HEK293 (cell line): ENCODE measurements around the gene DPM2.

Experiments
- CTCF ChIA-PET: fragments of 350-600 bp; formaldehyde crosslinking; extraction: SDS; loops from one replicate; lab custom pipeline; 2021; ENCODE audit warnings: antibody characterized with exemption; lab: Yijun Ruan, JAX
- POLR2A ChIA-PET: fragments of 300-600 bp; formaldehyde crosslinking; extraction: SDS; loops from one replicate; lab custom pipeline; 2020; ENCODE audit warnings: antibody characterized with exemption, inconsistent platforms; lab: Yijun Ruan, JAX
- H3K27ac ChIP-seq: fragments of 200-500 bp; sonication (Bioruptor generic); 2 replicates; pipeline ENCODE4 v1.5.1; 2014; ENCODE audit warnings: low read depth, low read length, control low read depth, inconsistent platforms; ENCODE audit errors: extremely low read depth
- H3K36me3 ChIP-seq, 2 experiments: fragments of 200-500 bp in 1 of 2; sonication (Bioruptor generic) in 1 of 2; 1 replicate in 1 of 2; 2 replicates in 1 of 2; pipeline ENCODE4 v1.5.1; 2014 to 2017; ENCODE audit warnings: inconsistent platforms in 2 of 2, low read length in 2 of 2; ENCODE audit not compliant: control insufficient read depth in 2 of 2, insufficient read depth in 1 of 2
- H3K4me1 ChIP-seq: fragments of 200-500 bp; sonication (Bioruptor generic); 2 replicates; pipeline ENCODE4 v1.5.1; 2014; ENCODE audit warnings: mild to moderate bottlenecking, low read length, inconsistent platforms; ENCODE audit not compliant: control insufficient read depth, insufficient read depth
- H3K4me3 ChIP-seq: 2 replicates; pipeline ENCODE4 v1.5.1; 2011; ENCODE audit warnings: low read depth, mild to moderate bottlenecking, control low read depth, low read length, moderate library complexity
- H3K9me3 ChIP-seq: fragments of 200-500 bp; sonication (Bioruptor generic); 2 replicates; pipeline ENCODE4 v1.5.1; 2014; ENCODE audit warnings: low read depth, low read length, inconsistent platforms; ENCODE audit not compliant: control insufficient read depth, insufficient read depth
- GLIS1 ChIP-seq: fragments of 450-650 bp; formaldehyde crosslinking; IDR thresholded peaks from 2 replicates; pipeline ENCODE4 v1.5.1; 2016; ENCODE audit warnings: missing biosample characterization, missing genetic modification characterization
- GLIS2 ChIP-seq: fragments of 450-650 bp; formaldehyde crosslinking; IDR thresholded peaks from 2 replicates; pipeline ENCODE4 v1.5.1; 2016; ENCODE audit warnings: missing biosample characterization, missing genetic modification characterization
- MEIS1 ChIP-seq: sonication (generic); formaldehyde crosslinking; IDR thresholded peaks from 2 replicates; pipeline ENCODE4 v1.8.1; 2022; ENCODE audit warnings: missing genetic modification reagents, mild to moderate bottlenecking, borderline replicate concordance
- SCRT2 ChIP-seq: fragments of 450-650 bp; formaldehyde crosslinking; IDR thresholded peaks from 2 replicates; pipeline ENCODE4 v1.5.1; 2016; ENCODE audit warnings: missing biosample characterization, missing genetic modification characterization
- SP3 ChIP-seq: fragments of 450-650 bp; formaldehyde crosslinking; IDR thresholded peaks from 2 replicates; pipeline ENCODE4 v1.5.1; 2016; ENCODE audit warnings: missing biosample characterization, missing genetic modification characterization
- ZBTB8A ChIP-seq: fragments of 450-650 bp; formaldehyde crosslinking; IDR thresholded peaks from 2 replicates; pipeline ENCODE4 v1.5.1; 2016; ENCODE audit warnings: missing biosample characterization, missing genetic modification characterization
- ZNF341 ChIP-seq: fragments of 450-650 bp; formaldehyde crosslinking; IDR thresholded peaks from 2 replicates; pipeline ENCODE4; 2016; ENCODE audit warnings: low read depth, missing biosample characterization, missing genetic modification characterization
- ZNF391 ChIP-seq: fragments of 450-650 bp; formaldehyde crosslinking; IDR thresholded peaks from 2 replicates; pipeline ENCODE4 v1.5.1; 2016; ENCODE audit warnings: low read depth, missing biosample characterization, missing genetic modification characterization, borderline replicate concordance
- ZNF560 ChIP-seq: fragments of 450-650 bp; formaldehyde crosslinking; IDR thresholded peaks from 2 replicates; pipeline ENCODE4 v1.5.1; 2017; ENCODE audit warnings: missing biosample characterization, missing genetic modification characterization, borderline replicate concordance
- ZNF571 ChIP-seq: fragments of 450-650 bp; formaldehyde crosslinking; IDR thresholded peaks from 2 replicates; pipeline ENCODE4 v1.5.0; 2017; ENCODE audit warnings: missing biosample characterization, missing genetic modification characterization
- ZNF654 ChIP-seq: fragments of 450-650 bp; formaldehyde crosslinking; IDR thresholded peaks from 2 replicates; pipeline ENCODE4 v1.5.1; 2016; ENCODE audit warnings: low read depth, missing biosample characterization, missing genetic modification characterization
- ZSCAN16 ChIP-seq: fragments of 450-650 bp; formaldehyde crosslinking; IDR thresholded peaks from 2 replicates; pipeline ENCODE4 v1.5.1; 2016; ENCODE audit warnings: missing biosample characterization, missing genetic modification characterization
- ZSCAN30 ChIP-seq: fragments of 450-650 bp; IDR thresholded peaks from 2 replicates; pipeline ENCODE4 v1.5.1; 2018; ENCODE audit warnings: missing biosample characterization, mild to moderate bottlenecking, missing genetic modification characterization, moderate library complexity
- ZXDB ChIP-seq: fragments of 450-650 bp; formaldehyde crosslinking; IDR thresholded peaks from 2 replicates; pipeline ENCODE4 v1.5.1; 2016; ENCODE audit warnings: missing biosample characterization, missing genetic modification characterization
- TF ChIP-seq, protein P1 (sequence below): fragments of 450-650 bp; formaldehyde crosslinking; IDR thresholded peaks from 2 replicates; pipeline ENCODE4 v1.5.1; 2016; ENCODE audit warnings: missing biosample characterization, missing genetic modification characterization
- TF ChIP-seq, protein P2 (sequence below): fragments of 450-650 bp; formaldehyde crosslinking; IDR thresholded peaks from 2 replicates; pipeline ENCODE4 v1.5.1; 2016; ENCODE audit warnings: missing biosample characterization, missing genetic modification characterization, low read depth

The DPM2 gene

DNA sequence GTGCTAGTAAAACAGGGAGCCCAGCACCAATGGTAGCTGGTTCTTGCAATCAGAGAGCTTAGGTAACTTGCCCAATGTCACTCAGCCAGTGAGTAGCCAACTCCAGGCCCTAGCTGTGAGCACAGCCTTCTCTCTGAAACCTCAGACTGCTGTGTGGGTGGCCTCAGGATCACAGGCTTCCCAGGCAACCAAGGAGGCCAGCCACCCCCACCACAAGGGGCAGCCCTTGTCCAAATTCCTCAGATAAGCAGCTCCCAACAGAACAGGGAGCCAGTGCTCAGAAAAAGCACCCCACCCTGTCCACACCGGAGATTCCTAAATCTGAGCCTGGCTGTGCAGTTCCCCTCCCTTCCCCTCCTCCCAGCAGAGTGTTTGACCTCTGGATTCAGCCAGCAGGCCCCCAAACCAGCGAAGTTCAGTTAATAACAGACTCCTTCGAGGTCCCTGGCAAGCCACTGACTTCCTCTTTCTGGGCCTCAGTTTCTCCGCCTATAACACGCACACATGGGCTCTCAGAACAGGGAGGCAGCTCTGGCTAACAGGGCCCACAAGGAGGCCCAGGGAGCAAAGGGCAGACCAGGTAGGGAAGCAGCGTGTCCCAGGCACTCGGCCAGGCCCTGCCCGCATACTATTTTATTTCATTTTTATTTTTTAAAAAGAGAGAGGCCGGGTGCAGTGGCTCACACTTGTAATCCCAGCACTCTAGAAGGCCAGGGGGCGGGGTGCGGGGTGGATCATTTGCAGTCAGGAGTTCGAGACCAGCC is 40.4 kb upstream of the DPM2 start (continued):
- TF ChIP-seq ZNF341 (tag by site-specific recombination) (peak; percentile 67), GLIS1 (tag by site-specific recombination) (peak; percentile 74; the same call in 1 of the 2 replicates), ZXDB (tag by site-specific recombination) (no peak), MEIS1 (CRISPR knock-in tag) (no peak), GLIS2 (tag by site-specific recombination) (0 out of 2 replicates have a peak, but pooled peaks have one; percentile 28)

DNA sequence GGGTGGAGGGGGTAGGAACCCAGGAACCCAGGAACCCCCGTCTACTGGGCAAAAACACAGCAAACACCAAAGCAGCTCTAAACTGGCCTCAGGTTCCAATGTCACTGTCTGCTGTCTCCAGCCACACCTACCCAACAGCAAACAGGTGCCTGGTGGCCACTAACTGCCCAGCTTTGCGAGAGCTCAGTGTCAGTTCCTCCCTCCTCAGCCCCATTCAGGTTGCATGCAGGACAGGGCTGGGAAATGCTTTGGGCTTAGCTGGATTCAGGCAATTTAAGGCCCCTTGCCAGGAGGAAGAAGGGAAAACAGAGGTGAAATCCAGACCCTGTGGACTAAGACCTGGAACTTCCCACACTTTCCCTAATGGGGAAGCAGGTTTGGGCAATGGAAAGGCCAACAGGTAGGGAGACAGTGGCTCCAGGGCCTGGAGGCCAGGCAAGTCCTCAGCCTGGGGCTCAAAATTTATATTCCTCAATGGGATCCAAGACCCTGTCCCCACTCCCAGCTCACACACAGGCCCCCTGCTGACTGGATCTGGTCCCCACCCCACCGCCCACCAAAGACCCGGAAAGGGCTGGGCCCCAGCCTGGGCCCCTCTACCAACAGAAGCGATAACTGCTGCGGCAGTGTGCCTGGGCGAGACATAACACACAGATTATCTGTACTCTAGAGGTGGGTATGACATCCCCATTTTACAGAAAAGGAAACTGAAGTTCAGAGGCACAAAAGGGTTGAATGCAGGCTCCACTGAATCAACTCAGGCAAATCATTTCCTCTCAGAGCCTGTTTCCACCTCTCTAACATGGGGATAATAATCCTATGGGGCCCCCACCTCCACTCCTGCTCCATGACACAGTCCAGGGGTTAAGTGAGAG is 39.6 kb upstream of the DPM2 start:
- no peak for TF ChIP-seq ZNF654 (tag by site-specific recombination)
- TF ChIP-seq SP3 (tag by site-specific recombination) = no peak
- TF ChIP-seq, protein P1, sequence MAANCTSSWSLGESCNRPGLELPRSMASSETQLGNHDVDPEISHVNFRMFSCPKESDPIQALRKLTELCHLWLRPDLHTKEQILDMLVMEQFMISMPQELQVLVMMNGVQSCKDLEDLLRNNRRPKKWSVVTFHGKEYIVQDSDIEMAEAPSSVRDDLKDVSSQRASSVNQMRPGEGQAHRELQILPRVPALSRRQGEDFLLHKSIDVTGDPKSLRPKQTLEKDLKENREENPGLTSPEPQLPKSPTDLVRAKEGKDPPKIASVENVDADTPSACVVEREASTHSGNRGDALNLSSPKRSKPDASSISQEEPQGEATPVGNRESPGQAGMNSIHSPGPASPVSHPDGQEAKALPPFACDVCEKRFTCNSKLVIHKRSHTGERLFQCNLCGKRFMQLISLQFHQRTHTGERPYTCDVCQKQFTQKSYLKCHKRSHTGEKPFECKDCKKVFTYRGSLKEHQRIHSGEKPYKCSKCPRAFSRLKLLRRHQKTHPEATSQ (tag by site-specific recombination) = no peak
- TF ChIP-seq ZNF560 (tag by site-specific recombination) = no peak
- TF ChIP-seq SCRT2 = peak; percentile 74
- TF ChIP-seq ZNF391 = no peak
- TF ChIP-seq ZNF571 (tag by site-specific recombination) = no peak
- 0 out of 2 replicates have a peak, but pooled peaks have one; percentile 8 for TF ChIP-seq ZBTB8A (tag by site-specific recombination)
- no peak for TF ChIP-seq ZSCAN30
- TF ChIP-seq ZSCAN16 (tag by site-specific recombination) = no peak
- TF ChIP-seq, all 188 proteins: peak for 2
- Histone ChIP-seq H3K4me1 (peaks cover 8% of the 10 kb centered on the region; the same call in 1 of the 2 replicates), H3K9me3 (no peaks in the 10 kb centered on the region), H3K4me3 (no peak overlapping the region), H3K27ac (no peak overlapping the region), H3K36me3 (peaks cover 0 to 3% of the 10 kb centered on the region in 2 experiments; a peak in 1 of 3 replicates)
- ChIA-PET CTCF (interaction anchor here (0.7 to 10.0 kb wide), 5 partner anchors 22 to 140 kb away, joined by 3 to 94 read pairs (median 11); no protein-coding TSS in a partner anchor), POLR2A (interaction anchor here (1.4 kb wide), 2 partner anchors 22 to 90 kb away, joined by 4 to 5 read pairs; partner anchors contain the start of genes NAIF1 and SLC25A25)

DNA sequence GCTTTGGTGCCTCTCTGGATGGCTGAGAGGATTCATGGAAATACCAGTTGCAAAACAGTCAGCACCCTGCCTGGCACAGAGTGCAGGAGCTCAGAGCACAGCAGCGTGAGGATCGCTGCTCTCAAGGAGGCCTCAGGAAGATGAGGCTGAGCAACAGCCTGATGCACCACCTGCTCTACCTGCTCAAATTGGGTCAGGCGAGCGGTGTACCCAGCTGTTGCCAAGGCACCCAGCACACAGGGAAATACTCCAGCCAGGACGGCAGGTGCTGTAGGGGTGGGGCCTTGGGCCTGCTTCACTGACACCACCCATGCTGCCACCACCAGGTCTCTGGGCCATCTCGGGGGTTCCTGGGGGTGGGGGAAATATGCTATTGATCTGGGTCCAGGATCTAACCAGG is 38.8 kb upstream of the DPM2 start:
- peaks cover 6% of the 10 kb centered on the region; the same call in 1 of the 2 replicates for H3K4me1 ChIP-seq
- CTCF ChIA-PET = interaction anchor here (6.8 to 10.0 kb wide), 2 partner anchors 35 to 58 kb away, joined by 37 to 94 read pairs; no protein-coding TSS in a partner anchor
- TF ChIP-seq, protein P2, sequence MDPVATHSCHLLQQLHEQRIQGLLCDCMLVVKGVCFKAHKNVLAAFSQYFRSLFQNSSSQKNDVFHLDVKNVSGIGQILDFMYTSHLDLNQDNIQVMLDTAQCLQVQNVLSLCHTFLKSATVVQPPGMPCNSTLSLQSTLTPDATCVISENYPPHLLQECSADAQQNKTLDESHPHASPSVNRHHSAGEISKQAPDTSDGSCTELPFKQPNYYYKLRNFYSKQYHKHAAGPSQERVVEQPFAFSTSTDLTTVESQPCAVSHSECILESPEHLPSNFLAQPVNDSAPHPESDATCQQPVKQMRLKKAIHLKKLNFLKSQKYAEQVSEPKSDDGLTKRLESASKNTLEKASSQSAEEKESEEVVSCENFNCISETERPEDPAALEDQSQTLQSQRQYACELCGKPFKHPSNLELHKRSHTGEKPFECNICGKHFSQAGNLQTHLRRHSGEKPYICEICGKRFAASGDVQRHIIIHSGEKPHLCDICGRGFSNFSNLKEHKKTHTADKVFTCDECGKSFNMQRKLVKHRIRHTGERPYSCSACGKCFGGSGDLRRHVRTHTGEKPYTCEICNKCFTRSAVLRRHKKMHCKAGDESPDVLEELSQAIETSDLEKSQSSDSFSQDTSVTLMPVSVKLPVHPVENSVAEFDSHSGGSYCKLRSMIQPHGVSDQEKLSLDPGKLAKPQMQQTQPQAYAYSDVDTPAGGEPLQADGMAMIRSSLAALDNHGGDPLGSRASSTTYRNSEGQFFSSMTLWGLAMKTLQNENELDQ (tag by site-specific recombination) = no peak
- no peaks in the 10 kb centered on the region for H3K9me3 ChIP-seq
- H3K36me3 ChIP-seq = peaks cover 0 to 3% of the 10 kb centered on the region in 2 experiments; a peak in 1 of 3 replicates
- H3K27ac ChIP-seq = no peak overlapping the region
- POLR2A ChIA-PET = no interaction called here
- no peak overlapping the region for H3K4me3 ChIP-seq
